IMR-90 (cell line): ENCODE measurements around the gene PPP1R14C.

Experiments
- BHLHE40 ChIP-seq: fragments of 150-350 bp; IDR thresholded peaks from 2 replicates; pipeline ENCODE4 v1.6.1; 2016; ENCODE audit warnings: mild to moderate bottlenecking, low read depth, low read length
- CEBPB ChIP-seq: IDR thresholded peaks from 2 replicates; pipeline ENCODE4 v1.6.1; 2012; ENCODE audit warnings: low read depth, low read length, improper control_type of control experiment
- CHD1 ChIP-seq: IDR thresholded peaks from 2 replicates; pipeline ENCODE4 v1.6.1; 2012; ENCODE audit warnings: low read depth, low read length, improper control_type of control experiment
- MAZ ChIP-seq: IDR thresholded peaks from 2 replicates; pipeline ENCODE4 v1.6.1; 2012; ENCODE audit warnings: low read depth, mild to moderate bottlenecking, low read length, improper control_type of control experiment, moderate library complexity, borderline replicate concordance
- MXI1 ChIP-seq: IDR thresholded peaks from 2 replicates; pipeline ENCODE4 v1.6.1; 2012; ENCODE audit warnings: low read depth, mild to moderate bottlenecking, low read length, moderate library complexity, borderline replicate concordance
- POLR2A ChIP-seq: IDR thresholded peaks from 2 replicates; pipeline ENCODE4 v1.6.1; 2012; ENCODE audit warnings: mild to moderate bottlenecking, low read depth, low read length
- SMC3 ChIP-seq: fragments of 150-350 bp; IDR thresholded peaks from 2 replicates; pipeline ENCODE4 v1.6.1; 2016; ENCODE audit warnings: low read depth, mild to moderate bottlenecking, antibody characterized with exemption, low read length, moderate library complexity
- TF ChIP-seq, protein P1 (sequence below): conservative IDR thresholded peaks from 2 replicates; pipeline ENCODE4 v1.5.1; 2012; ENCODE audit warnings: mild to moderate bottlenecking, low read depth, low read length, improper control_type of control experiment

GRCh38 chr6:150227281-150227680 is 84.4 kb downstream of the PPP1R14C start:
- TF ChIP-seq, protein P1, sequence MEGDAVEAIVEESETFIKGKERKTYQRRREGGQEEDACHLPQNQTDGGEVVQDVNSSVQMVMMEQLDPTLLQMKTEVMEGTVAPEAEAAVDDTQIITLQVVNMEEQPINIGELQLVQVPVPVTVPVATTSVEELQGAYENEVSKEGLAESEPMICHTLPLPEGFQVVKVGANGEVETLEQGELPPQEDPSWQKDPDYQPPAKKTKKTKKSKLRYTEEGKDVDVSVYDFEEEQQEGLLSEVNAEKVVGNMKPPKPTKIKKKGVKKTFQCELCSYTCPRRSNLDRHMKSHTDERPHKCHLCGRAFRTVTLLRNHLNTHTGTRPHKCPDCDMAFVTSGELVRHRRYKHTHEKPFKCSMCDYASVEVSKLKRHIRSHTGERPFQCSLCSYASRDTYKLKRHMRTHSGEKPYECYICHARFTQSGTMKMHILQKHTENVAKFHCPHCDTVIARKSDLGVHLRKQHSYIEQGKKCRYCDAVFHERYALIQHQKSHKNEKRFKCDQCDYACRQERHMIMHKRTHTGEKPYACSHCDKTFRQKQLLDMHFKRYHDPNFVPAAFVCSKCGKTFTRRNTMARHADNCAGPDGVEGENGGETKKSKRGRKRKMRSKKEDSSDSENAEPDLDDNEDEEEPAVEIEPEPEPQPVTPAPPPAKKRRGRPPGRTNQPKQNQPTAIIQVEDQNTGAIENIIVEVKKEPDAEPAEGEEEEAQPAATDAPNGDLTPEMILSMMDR = no peak
- no peak for TF ChIP-seq SMC3
- TF ChIP-seq MAZ = no peak
- no peak for TF ChIP-seq POLR2A
- no peak for TF ChIP-seq BHLHE40
- no peak for TF ChIP-seq MXI1
- no peak for TF ChIP-seq CEBPB
- no peak for TF ChIP-seq CHD1
